A549 (cell line): ENCODE data around the gene BCL6. TPM values are rescaled to one million over a fixed set of nuclear protein-coding genes. Genes with fewer than 3 reads are reported as not detected.
A peak's percentile ranks its signal among the peaks of the same experiment; 100 is the strongest.

Source experiments
- ATAC-seq, 2 experiments: fragments of 200-7000 bp in 1 of 2; fragments of >200 bp in 1 of 2; cut with Nextera tagmentation in 1 of 2; cut with Tn5 transposase in 1 of 2; 3 replicates each; pipeline versions ENCODE4 v1.8.0 to v1.9.1; 2018 to 2020; ENCODE audit warnings: mild to moderate bottlenecking in 1 of 2, moderate library complexity in 1 of 2
- CTCF ChIA-PET: fragments of 300-600 bp; sonication (Branson Sonifier 250); formaldehyde crosslinking; extraction: SDS; loops from one replicate; lab custom pipeline; 2021; ENCODE audit warnings: antibody characterized with exemption, inconsistent platforms; lab: Yijun Ruan, JAX
- POLR2A ChIA-PET: fragments of 350-600 bp; formaldehyde crosslinking; extraction: SDS; loops from one replicate; lab custom pipeline; 2021; ENCODE audit warnings: antibody characterized with exemption, inconsistent platforms; lab: Yijun Ruan, JAX
- DNase-seq, 2 experiments: peaks; one replicate each; pipeline versions ENCODE4 v3.0.0 to v3.0.0-alpha.2; 2011 to 2016; ENCODE audit warnings: low read depth in 1 of 2, low spot score in 1 of 2
- FAIRE-seq: peaks from 2 replicates; lab custom pipeline; 2011; peaks lifted over from hg19 to GRCh38; lab: Jason Lieb, UNC
- H3K27ac ChIP-seq, 2 experiments: fragments of >200 bp; sonication (Bioruptor Twin); formaldehyde crosslinking; 3 replicates each; pipeline ENCODE4 v1.5.1; 2016 to 2017
- H3K4me1 ChIP-seq: fragments of >200 bp; sonication (Bioruptor Twin); formaldehyde crosslinking; 3 replicates; pipeline ENCODE4 v1.6.1; 2016
- H3K4me2 ChIP-seq: fragments of >200 bp; sonication (Bioruptor Twin); formaldehyde crosslinking; 3 replicates; pipeline ENCODE4 v1.6.1; 2016
- H3K4me3 ChIP-seq: fragments of >200 bp; sonication (Bioruptor Twin); formaldehyde crosslinking; 3 replicates; pipeline ENCODE4 v1.5.1; 2016
- H3K9me3 ChIP-seq: fragments of >200 bp; sonication (Bioruptor Twin); formaldehyde crosslinking; 3 replicates; pipeline ENCODE4 v1.6.1; 2016
- CBX2 ChIP-seq: fragments of 200-600 bp; sonication (generic); IDR thresholded peaks from 2 replicates; pipeline ENCODE4 v1.6.1; 2016; ENCODE audit warnings: low read depth, mild to moderate bottlenecking, borderline replicate concordance
- CEBPB ChIP-seq, 2 experiments: fragments of >200 bp in 1 of 2; sonication (Bioruptor Twin) in 1 of 2; formaldehyde crosslinking in 1 of 2; IDR thresholded peaks; 2 replicates each; pipeline ENCODE4 v1.6.1; 2012 to 2016
- CHD2 ChIP-seq: fragments of 150-350 bp; IDR thresholded peaks from 2 replicates; pipeline ENCODE4 v1.6.1; 2014; ENCODE audit warnings: low read length; ENCODE audit not compliant: partially characterized antibody
- CTCF ChIP-seq: fragments of >200 bp; sonication (Bioruptor Twin); formaldehyde crosslinking; IDR thresholded peaks from 3 replicates; pipeline ENCODE4 v1.5.1; 2016
- FOSL2 ChIP-seq, 2 experiments: fragments of 450-650 bp in 1 of 2; fragments of >200 bp in 1 of 2; sonication (Bioruptor Twin) in 1 of 2; formaldehyde crosslinking; IDR thresholded peaks; 2 replicates each; pipeline versions ENCODE4 v1.5.0 to v1.6.1; 2016 to 2020; ENCODE audit warnings: mild to moderate bottlenecking in 1 of 2, moderate library complexity in 1 of 2
- GATA3 ChIP-seq: IDR thresholded peaks from 2 replicates; pipeline ENCODE4 v1.6.1; 2012; ENCODE audit warnings: borderline replicate concordance
- HDAC2 ChIP-seq: fragments of 200-600 bp; sonication (generic); IDR thresholded peaks from 2 replicates; pipeline ENCODE4 v1.6.1; 2016
- HOXB13 ChIP-seq: fragments of 250-450 bp; sonication (Bioruptor Pico); IDR thresholded peaks from 2 replicates; pipeline ENCODE4 v1.5.0; 2020; ENCODE audit warnings: low read depth, mild to moderate bottlenecking, moderate library complexity
- JUN ChIP-seq, 2 experiments: fragments of >200 bp; sonication (Bioruptor Twin); formaldehyde crosslinking; IDR thresholded peaks; 2 replicates in 1 of 2; 3 replicates in 1 of 2; pipeline ENCODE4 v1.6.1; 2016 to 2017
- KDM5A ChIP-seq: fragments of 200-600 bp; sonication (generic); IDR thresholded peaks from 2 replicates; pipeline ENCODE4 v1.6.1; 2016; ENCODE audit warnings: antibody characterized with exemption, mild to moderate bottlenecking
- NR3C1 ChIP-seq: fragments of >200 bp; sonication (Bioruptor Twin); formaldehyde crosslinking; IDR thresholded peaks from 3 replicates; pipeline ENCODE4 v1.6.1; 2017
- PHF8 ChIP-seq: fragments of 200-600 bp; sonication (generic); IDR thresholded peaks from 2 replicates; pipeline ENCODE4 v1.6.1; 2016; ENCODE audit warnings: low read depth, mild to moderate bottlenecking, antibody characterized with exemption, moderate library complexity, borderline replicate concordance
- RAD21 ChIP-seq, 2 experiments: fragments of >200 bp in 1 of 2; sonication (Bioruptor Twin) in 1 of 2; formaldehyde crosslinking in 1 of 2; IDR thresholded peaks in 1 of 2; conservative IDR thresholded peaks in 1 of 2; 2 replicates in 1 of 2; 3 replicates in 1 of 2; pipeline ENCODE4 v1.6.1; 2012 to 2018; ENCODE audit warnings: inconsistent platforms in 1 of 2
- RCOR1 ChIP-seq: fragments of 150-350 bp; IDR thresholded peaks from 2 replicates; pipeline ENCODE4 v1.6.1; 2014; ENCODE audit warnings: antibody characterized with exemption, low read length, low read depth
- SMC3 ChIP-seq: fragments of >200 bp; sonication (Bioruptor Twin); formaldehyde crosslinking; IDR thresholded peaks from 3 replicates; pipeline ENCODE4 v1.6.1; 2018; ENCODE audit warnings: inconsistent platforms
- ZC3H11A ChIP-seq: fragments of 450-650 bp; IDR thresholded peaks from 2 replicates; pipeline ENCODE4 v1.6.1; 2014; ENCODE audit warnings: antibody characterized with exemption, mild to moderate bottlenecking
- ZNF302 ChIP-seq: fragments of 250-450 bp; sonication (Bioruptor Pico); IDR thresholded peaks from 2 replicates; pipeline ENCODE4 v1.9.0; 2021; ENCODE audit warnings: inconsistent platforms, mild to moderate bottlenecking, moderate library complexity
- ZSCAN20 ChIP-seq: fragments of 250-450 bp; sonication (Bioruptor Pico); IDR thresholded peaks from 2 replicates; pipeline ENCODE4 v1.8.0; 2022; ENCODE audit warnings: mild to moderate bottlenecking, moderate library complexity
- WGBS: methylation state at CpG from one replicate; pipeline ENCODE4 v1.1.6; 2017; ENCODE audit errors: missing lambda C conversion rate; 5-methylcytosine and 5-hydroxymethylcytosine counted together
- polyA plus RNA-seq, 4 experiments: library from polyadenylated mRNA; depleted of rRNA in 3 of 4; stranded (reverse); fragments of >200 nt; fragmentation: RNase III in 1 of 4; extraction: RNeasy Plus Mini Kit Qiagen cat#74134 plus additional on column Dnase treatment in 1 of 4; gene quantifications; 2 replicates in 3 of 4; 3 replicates in 1 of 4; pipeline ENCODE4 v1.2.3, GENCODE V29; 2011 to 2017

BCL6 gene
- polyA plus RNA-seq, 2 of the 4 experiments (the other 2 are of a cell fraction), result 7.0 to 10.4 TPM

DNA sequence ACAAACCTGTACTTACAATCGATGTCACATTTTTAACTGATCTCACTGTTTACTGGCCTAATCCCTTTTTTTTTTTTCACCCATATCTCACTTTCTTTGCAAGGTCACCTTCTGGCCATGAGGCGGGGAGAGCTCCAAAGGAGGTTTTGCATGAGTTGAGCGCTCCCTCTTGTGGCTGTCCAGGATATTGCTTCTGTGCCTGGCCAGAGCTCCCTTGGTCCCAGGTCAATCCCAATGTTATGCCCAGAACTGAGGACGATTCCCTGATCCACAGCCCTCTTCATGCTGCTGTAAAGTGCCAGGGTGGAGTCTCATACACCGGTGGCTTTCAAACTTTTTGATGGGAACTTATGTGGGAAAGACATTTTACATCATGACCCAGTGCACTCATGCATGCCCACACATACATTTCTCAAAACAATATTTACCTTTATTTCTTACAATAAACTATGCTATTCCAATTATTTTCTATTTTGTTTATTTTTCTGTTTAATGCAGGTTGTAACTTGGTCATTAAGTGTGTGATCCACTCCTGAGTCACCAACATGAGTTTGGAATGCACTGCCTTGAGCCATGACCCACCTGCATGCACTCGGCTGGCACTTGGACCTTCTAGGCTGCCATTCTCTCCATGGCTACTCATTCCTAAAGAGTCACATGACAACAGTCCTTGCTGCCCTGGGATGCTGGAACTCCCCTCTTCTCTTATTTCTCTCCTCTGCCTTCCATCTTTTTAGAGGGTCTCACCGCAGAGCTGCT, 65.5 kb downstream of the BCL6 start:
- no peak for FAIRE-seq
- peak; percentile 84 for TF ChIP-seq SMC3
- TF ChIP-seq RAD21 (conservative IDR thresholded peaks at IDR 0.05 in 1 of 2, IDR thresholded peaks at IDR 0.05 in 1 of 2), result peak; percentile 79 to 89
- TF ChIP-seq CTCF, result peak; percentile 75
- TF ChIP-seq PHF8, result no peak
- Histone ChIP-seq H3K9me3 (no peaks in the 10 kb centered on the region), H3K4me2 (peak overlapping the region; percentile 19; the same call in 2 of the 3 replicates), H3K4me1 (no peaks in the 10 kb centered on the region), H3K4me3 (no peak overlapping the region), H3K27ac (no peak overlapping the region)
- DNase-seq, result peak; percentile 41 to 66
- POLR2A ChIA-PET, result no interaction called here
- CTCF ChIA-PET, result interaction anchor here (0.6 to 22.2 kb wide), 66 partner anchors 9 to 1276 kb away, joined by 3 to 564 read pairs (median 4); partner anchors contain the start of genes RPL39L and SST
- peak; percentile 94 to 97 for ATAC-seq
- 15% methylated on average over 7 of the region's 7 CpGs for WGBS

DNA sequence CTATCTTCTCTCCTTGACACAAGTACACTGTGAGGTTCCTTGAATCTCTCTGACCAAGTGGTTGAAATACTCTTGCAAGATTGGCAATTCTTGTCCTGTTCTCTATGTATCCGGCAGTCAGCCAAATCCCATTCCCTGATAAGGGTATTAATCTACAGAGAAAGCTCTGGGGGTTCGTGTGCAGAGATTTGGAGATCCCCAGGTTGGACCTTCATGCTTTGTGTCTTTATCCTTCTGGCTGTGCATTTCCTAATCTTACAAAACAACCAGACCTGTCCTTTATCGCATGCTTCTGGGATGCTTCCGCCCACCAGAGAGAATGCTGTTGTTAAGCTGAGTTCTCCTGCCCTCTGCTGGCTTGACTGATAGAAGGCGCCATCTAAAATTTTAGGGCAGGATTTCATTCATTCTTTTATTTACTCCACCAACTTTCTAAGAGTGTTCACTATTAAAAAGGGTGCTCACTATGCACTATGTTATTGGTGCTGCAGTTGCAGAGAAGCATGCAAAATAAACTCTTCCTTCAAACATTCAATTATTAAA, 66.5 kb downstream of the BCL6 start:
- no peaks in the 10 kb centered on the region for H3K4me1 ChIP-seq
- H3K9me3 ChIP-seq, result no peaks in the 10 kb centered on the region
- DNase-seq (peak; percentile 8 to 47), FAIRE-seq (no peak)
- TF ChIP-seq RAD21 (conservative IDR thresholded peaks at IDR 0.05 in 1 of 2, IDR thresholded peaks at IDR 0.05 in 1 of 2), result peak; percentile 71 to 73
- TF ChIP-seq CEBPB (IDR thresholded peaks at IDR 0.05), result no peak
- peak; percentile 83 for TF ChIP-seq SMC3
- peak; percentile 63 for TF ChIP-seq CTCF
- TF ChIP-seq, all 56 proteins: peak for 3
- ChIA-PET CTCF (interaction anchor here (0.6 to 22.2 kb wide), 57 partner anchors 9 to 1276 kb away, joined by 3 to 564 read pairs (median 5); partner anchors contain the start of genes RPL39L and SST), POLR2A (no interaction called here)
- peak; percentile 64 to 85; a peak in 4 of 6 replicates for ATAC-seq
- WGBS, result 17% methylated on average over 5 of the region's 5 CpGs
- no peak overlapping the region; the same call in 2 of the 3 replicates for H3K4me2 ChIP-seq
- no peak overlapping the region for H3K27ac ChIP-seq
- no peak overlapping the region for H3K4me3 ChIP-seq

- ATAC-seq (no peak), DNase-seq (no peak), FAIRE-seq (no peak)
- no peak overlapping the region for H3K4me3 ChIP-seq
- TF ChIP-seq ZNF302 (CRISPR knock-in tag), result no peak
- TF ChIP-seq ZSCAN20 (CRISPR knock-in tag), result no peak
- no peak for TF ChIP-seq CHD2
- no peak for TF ChIP-seq RAD21 (conservative IDR thresholded peaks at IDR 0.05 in 1 of 2, IDR thresholded peaks at IDR 0.05 in 1 of 2)
- no peak for TF ChIP-seq CEBPB (IDR thresholded peaks at IDR 0.05)
- no peak for TF ChIP-seq RCOR1
- no peak for TF ChIP-seq JUN (IDR thresholded peaks at IDR 0.05)
- TF ChIP-seq HDAC2, result no peak
- no peak for TF ChIP-seq CBX2
- no peak for TF ChIP-seq HOXB13 (CRISPR knock-in tag)
- TF ChIP-seq CTCF, result no peak
- TF ChIP-seq FOSL2 (IDR thresholded peaks at IDR 0.05), result no peak
- no peak for TF ChIP-seq FOSL2 (CRISPR knock-in tag; IDR thresholded peaks at IDR 0.05)
- no peak for TF ChIP-seq KDM5A
- no peak for TF ChIP-seq PHF8
- TF ChIP-seq ZC3H11A, result no peak
- TF ChIP-seq GATA3, result no peak
- TF ChIP-seq NR3C1, result no peak
- TF ChIP-seq, all 56 proteins: peak for 0
- H3K27ac ChIP-seq, result no peak overlapping the region
- ChIA-PET POLR2A (no interaction called here), CTCF (interaction anchor here (0.7 to 22.2 kb wide), 4 partner anchors 13 to 458 kb away, joined by 3 to 564 read pairs (median 104); no protein-coding TSS in a partner anchor)
- WGBS, result 0% methylated on average over 1 of the region's 1 CpG
- no peak overlapping the region for H3K4me2 ChIP-seq
- no peaks in the 10 kb centered on the region for H3K9me3 ChIP-seq
- H3K4me1 ChIP-seq, result no peaks in the 10 kb centered on the region
Observed at GRCh38 chr3:187677604-187678003, 67.7 kb downstream of the BCL6 start.
